SHP77 treated with DMSO at 0.1 percent for 48 hours (cell line): Measurements from ENCODE around the gene PANX2.

ENCODE experiments used
- DNase-seq: peaks from one replicate; lab custom pipeline; 2025; lab: John Stamatoyannopoulos, UW

PANX2 gene

GRCh38 chr22:50184004-50184901, 13.7 kb downstream of the PANX2 start:
- no peak for DNase-seq

GRCh38 chr22:50184902-50185374, 14.4 kb downstream of the PANX2 start:
- no peak for DNase-seq

- peak; percentile 53 for DNase-seq
These were observed 15.0 kb downstream of the PANX2 start, which contains the start of gene TRABD for GRCh38 chr22:50185375-50186087. TSS of gene TRABD (plus strand) at chr22:50185913. CDS start at chr22:50193061, 7,148 bp downstream.

GRCh38 chr22:50186181-50186714, 15.7 kb downstream of the PANX2 start:
- no peak for DNase-seq

- DNase-seq = no peak
These were observed 16.4 kb downstream of the PANX2 start for GRCh38 chr22:50186761-50187523.

- DNase-seq = no peak
These were observed 17.8 kb downstream of the PANX2 start for GRCh38 chr22:50188356-50188755.

- DNase-seq = peak; percentile 25
These were observed 18.8 kb downstream of the PANX2 start for GRCh38 chr22:50189184-50189848.

GRCh38 chr22:50189849-50190181, 19.3 kb downstream of the PANX2 start:
- DNase-seq = peak; percentile 56

GRCh38 chr22:50190182-50190940, 19.8 kb downstream of the PANX2 start:
- peak; percentile 56 for DNase-seq

GRCh38 chr22:50190941-50191741, 20.6 kb downstream of the PANX2 start:
- DNase-seq = no peak

GRCh38 chr22:50192436-50193204, 22.1 kb downstream of the PANX2 start:
- no peak for DNase-seq

GRCh38 chr22:50193621-50194020, 23.1 kb downstream of the PANX2 start:
- no peak for DNase-seq

- no peak for DNase-seq
These were observed 23.7 kb downstream of the PANX2 start for GRCh38 chr22:50194037-50194805.

- no peak for DNase-seq
These were observed 25.7 kb downstream of the PANX2 start for GRCh38 chr22:50196256-50196655.

- no peak for DNase-seq
These were observed 26.7 kb downstream of the PANX2 start for GRCh38 chr22:50197000-50197800.

- DNase-seq = no peak
These were observed 27.5 kb downstream of the PANX2 start for GRCh38 chr22:50197856-50198623.

- DNase-seq = no peak
These were observed 28.1 kb downstream of the PANX2 start for GRCh38 chr22:50198624-50199017.
